GM12874 (cell line): ENCODE results near the gene STK24.

ENCODE experiments used
- TF ChIP-seq, protein P1 (sequence below): IDR thresholded peaks from 2 replicates; pipeline ENCODE4 v1.5.1; 2011; ENCODE audit warnings: low read depth, mild to moderate bottlenecking, control low read depth, low read length, moderate library complexity; ENCODE audit not compliant: insufficient read depth

STK24 gene

DNA sequence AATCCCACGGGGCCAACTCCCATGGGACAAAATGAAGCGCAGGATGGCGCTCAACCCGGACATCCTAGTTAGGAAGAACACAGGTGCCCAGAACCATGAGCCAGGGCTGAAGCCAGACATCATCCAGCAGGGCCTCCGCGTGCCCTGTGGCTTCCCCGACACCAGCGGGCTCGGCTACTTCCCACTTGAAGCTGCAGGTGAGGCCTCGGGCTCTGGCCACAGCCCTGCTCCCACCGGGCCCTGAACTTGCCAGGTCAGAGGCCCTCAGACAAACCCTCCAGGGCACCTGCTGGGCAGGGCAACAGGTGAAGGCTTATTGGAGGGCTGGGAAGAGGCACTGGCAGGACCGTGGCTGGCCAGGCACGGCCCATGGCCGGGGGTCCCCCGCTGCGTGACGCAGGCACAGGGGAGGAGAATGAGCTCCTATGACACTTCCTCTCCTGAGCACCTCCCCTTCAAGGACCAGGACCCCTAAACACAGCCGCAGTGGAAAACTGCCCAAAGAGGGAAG, 117.7 kb downstream of the STK24 start:
- TF ChIP-seq, protein P1, sequence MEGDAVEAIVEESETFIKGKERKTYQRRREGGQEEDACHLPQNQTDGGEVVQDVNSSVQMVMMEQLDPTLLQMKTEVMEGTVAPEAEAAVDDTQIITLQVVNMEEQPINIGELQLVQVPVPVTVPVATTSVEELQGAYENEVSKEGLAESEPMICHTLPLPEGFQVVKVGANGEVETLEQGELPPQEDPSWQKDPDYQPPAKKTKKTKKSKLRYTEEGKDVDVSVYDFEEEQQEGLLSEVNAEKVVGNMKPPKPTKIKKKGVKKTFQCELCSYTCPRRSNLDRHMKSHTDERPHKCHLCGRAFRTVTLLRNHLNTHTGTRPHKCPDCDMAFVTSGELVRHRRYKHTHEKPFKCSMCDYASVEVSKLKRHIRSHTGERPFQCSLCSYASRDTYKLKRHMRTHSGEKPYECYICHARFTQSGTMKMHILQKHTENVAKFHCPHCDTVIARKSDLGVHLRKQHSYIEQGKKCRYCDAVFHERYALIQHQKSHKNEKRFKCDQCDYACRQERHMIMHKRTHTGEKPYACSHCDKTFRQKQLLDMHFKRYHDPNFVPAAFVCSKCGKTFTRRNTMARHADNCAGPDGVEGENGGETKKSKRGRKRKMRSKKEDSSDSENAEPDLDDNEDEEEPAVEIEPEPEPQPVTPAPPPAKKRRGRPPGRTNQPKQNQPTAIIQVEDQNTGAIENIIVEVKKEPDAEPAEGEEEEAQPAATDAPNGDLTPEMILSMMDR = no peak

DNA sequence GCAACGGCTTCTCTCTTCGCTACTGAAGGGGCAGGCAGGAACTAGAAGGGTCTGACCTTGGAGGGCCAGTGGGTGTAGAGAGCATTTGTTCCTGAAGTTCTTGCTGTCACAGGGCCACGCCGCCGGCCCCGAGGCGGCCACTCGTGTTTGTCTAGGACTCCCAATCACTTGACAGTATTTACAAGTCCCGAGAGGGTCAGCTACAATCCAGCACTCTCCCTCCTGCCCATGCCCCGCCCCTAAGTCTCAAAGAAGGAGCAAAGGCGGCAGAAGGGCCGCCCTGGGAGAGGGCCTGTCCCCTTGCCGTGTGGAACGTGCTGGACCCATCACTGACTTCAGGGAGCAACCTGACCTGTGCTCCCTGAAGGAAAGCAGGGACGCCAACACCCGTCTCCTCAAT, 118.5 kb downstream of the STK24 start:
- TF ChIP-seq, protein P1 = no peak

DNA sequence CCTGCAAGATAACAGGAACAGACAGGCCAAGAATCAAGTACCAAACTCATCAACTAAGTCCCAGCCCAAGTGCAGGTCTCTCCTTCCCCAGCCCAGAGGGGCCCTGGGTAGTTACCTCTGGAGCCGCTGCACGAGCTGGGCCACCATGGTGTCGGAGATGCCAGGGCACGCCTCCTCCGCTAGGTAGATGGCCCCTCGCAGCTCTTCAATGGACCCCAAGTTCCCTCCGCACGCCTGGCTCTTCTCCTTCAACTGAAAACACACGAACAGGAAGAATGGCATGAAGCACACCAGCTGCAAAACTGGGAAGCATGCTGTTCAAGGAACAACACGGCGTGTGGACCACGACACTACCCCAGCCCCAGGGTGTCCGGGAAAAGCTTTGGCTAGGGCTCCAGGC, 119.9 kb downstream of the STK24 start:
- TF ChIP-seq, protein P1 = no peak

DNA sequence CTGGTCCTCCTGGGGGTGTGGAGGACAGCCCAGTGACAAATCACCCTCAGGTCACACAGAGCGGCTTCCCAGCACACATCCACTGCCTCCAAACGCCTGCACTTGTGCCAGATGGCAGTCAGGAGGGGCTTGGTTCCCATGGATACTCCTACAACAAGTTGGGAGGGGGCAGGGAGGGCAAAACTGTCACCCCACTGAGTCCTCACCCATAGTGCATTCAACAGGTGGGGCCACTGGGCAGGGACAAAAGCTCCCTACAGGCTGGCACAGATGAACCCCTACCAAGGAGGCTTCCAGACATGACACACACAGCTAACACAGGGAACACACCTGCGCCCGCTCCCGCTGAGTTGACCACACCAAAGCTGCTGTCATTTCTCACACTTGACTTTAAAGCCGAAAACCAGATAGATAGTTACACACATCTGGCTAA, 120.5 kb downstream of the STK24 start:
- TF ChIP-seq, protein P1 = no peak

DNA sequence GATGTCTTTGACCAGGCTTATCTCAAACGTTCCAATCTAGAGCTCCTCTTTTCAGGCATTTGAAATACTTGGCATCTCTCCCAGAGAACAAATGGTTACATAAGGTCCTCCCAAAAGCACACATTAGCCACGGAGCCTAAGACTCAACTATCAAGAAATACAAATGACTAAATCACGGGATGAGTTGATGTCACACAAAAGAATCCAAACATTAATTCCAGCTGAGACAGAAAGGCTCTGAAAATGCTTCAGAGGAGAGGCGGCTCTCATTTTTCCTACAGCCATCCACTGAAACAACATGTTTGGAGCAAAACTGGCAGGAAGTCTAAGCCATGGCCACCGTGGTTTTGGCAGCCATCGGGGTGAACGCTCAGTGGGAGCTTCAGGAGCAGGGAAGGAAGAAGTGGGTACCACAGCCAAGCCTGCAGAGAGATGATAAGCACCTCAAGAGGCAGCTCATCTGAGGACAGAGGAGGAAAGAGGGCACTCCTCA, 122.5 kb downstream of the STK24 start:
- TF ChIP-seq, protein P1 = no peak

DNA sequence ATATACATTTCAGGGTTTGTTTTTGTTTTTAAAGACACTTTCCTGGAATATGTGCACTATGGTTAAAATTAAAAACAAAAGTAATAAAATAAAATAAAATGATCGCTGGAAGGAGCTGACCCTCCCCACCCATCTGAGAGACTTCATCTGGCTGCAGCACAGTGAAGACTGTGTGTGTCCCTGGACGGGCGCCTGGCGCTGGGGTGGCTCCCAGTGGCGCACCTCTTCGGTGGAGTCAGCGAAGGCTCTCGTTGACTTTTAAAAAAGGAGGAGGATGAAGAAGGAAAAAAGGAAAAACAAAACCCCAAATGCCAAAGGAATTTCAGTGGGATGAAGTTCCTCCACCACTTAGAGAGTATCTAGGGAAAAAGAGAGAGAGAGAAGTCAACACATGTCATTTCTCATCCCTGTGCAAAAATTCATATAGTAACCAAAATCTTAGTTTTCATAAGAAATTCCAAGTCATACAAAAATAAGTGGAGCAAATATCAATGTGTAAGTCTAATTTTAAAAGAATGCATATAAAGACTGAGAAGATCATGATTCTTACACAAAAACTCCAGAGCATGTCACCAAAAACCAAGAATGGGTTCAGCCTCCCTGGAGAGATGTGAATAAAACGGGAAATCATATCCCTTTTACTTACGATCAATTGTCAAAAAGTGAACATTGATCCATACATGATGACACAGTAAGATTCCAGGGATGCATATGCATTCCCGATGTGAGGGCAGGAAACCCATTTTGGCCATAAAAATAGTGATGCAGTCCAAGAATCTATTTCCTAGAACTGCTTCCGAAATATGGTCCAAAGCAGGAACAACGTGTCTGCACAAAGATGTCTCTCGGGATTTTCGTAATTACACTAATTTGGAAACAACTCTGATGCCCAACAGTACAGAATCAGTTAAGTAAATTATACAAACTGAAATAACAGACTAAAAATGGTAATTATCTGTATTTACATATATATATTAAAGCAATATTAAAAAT, 123.8 kb downstream of the STK24 start:
- TF ChIP-seq, protein P1 = no peak

DNA sequence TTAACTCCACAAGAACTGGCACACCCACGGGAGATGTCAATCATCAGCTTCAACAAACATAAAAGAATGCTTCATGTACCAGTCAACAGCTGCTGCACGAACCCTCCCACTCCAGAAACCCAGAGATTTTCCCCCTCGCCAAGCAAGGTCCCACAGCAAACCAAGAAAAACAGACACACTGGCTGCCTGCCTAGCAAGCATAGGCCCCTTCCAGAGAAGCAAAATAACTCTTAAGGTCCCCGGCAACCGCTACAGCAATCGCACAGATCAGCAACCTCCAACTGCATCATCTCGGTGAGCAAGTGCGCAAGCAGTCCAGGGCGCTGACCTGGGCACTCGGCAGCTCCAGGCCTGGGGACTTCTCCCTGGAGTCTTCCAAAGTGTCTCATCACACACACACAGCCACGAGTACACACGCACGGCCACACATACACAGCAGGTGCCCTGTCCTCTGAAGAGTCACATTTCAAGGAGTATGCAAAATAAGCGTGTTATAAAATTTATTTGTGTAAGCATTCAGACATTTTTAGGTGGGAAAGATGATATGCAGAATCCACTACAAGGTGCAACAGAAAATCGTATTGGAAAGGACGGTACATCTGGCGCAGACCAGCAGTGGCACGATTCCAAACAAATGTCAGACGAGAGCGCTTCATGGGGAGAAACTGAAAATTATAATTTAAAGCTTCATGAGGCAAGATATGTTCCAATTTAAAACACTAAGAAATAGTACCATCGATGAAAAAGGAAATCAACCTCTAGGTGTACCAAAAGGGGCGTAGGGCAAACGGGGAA, 125.0 kb downstream of the STK24 start:
- TF ChIP-seq, protein P1 = no peak
